Large intestine (tissue), 3 donors: Measurements from ENCODE around the gene ABHD14A. TPM values are rescaled to one million over a fixed set of nuclear protein-coding genes. Genes with fewer than 3 reads are reported as not detected.

Experiments used
- DNase-seq, 2 donors: peaks; one replicate each; pipeline versions ENCODE4 v3.0.0 to v3.0.0-alpha.2; 2013
- H3K27ac ChIP-seq: one replicate; pipeline ENCODE4 v1.5.1; 2013; ENCODE audit warnings: low read length
- H3K27me3 ChIP-seq: 2 replicates; pipeline ENCODE4 v1.6.1; 2013; ENCODE audit warnings: low read length; ENCODE audit not compliant: control insufficient read depth, insufficient read depth
- H3K36me3 ChIP-seq: 2 replicates; pipeline ENCODE4 v1.6.1; 2013; ENCODE audit warnings: low read length; ENCODE audit not compliant: control insufficient read depth, insufficient read depth
- H3K4me1 ChIP-seq: one replicate; pipeline ENCODE4 v1.6.1; 2013; ENCODE audit warnings: low read length; ENCODE audit not compliant: control insufficient read depth, insufficient read depth
- H3K4me3 ChIP-seq: one replicate; pipeline ENCODE4 v1.5.1; 2013; ENCODE audit warnings: low read length
- H3K9me3 ChIP-seq: one replicate; pipeline ENCODE4 v1.6.1; 2013; ENCODE audit warnings: mild to moderate bottlenecking, low read depth, low read length, moderate library complexity; ENCODE audit not compliant: control insufficient read depth
- WGBS: methylation state at CpG from one replicate; pipeline ENCODE4 v1.1.5; 2013; ENCODE audit warnings: low lambda C conversion rate; ENCODE audit not compliant: insufficient coverage; 5-methylcytosine and 5-hydroxymethylcytosine counted together
- polyA plus RNA-seq: library from polyadenylated mRNA; unstranded; fragments of 120-200 nt; gene quantifications from one replicate; pipeline ENCODE4 v1.2.1, GENCODE V29; 2013

The ABHD14A gene
- polyA plus RNA-seq, 1 donor: 14.1 TPM

DNA sequence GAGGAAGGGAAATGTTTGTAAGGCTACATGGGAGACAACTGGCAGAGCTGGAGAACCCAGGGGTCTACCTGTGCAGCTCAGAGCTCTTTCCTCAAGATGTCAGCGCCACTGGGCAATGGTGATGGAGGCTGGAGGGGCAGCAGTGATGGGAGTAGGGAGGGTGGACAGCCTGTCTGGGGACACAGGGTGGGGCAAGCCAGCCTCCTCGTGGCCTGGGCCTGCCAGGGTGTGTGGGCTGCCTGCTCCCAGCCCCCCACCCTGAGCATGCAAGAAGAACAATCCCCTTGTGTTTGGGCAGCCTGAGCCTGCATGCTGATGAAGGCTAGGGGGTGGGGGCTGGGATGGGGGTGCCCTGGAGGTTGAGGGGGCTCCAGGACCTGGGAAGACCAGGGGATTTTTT, 8.8 kb upstream of the ABHD14A start:
- H3K36me3 ChIP-seq: peaks cover under 1% of the 10 kb centered on the region
- no peak overlapping the region for H3K4me3 ChIP-seq
- no peak overlapping the region for H3K27ac ChIP-seq
- DNase-seq: no peak
- H3K27me3 ChIP-seq: no peaks in the 10 kb centered on the region
- H3K9me3 ChIP-seq: no peaks in the 10 kb centered on the region
- WGBS: no CpG with 5 or more reads among the region's 2 CpGs
- peaks cover 27% of the 10 kb centered on the region for H3K4me1 ChIP-seq

DNA sequence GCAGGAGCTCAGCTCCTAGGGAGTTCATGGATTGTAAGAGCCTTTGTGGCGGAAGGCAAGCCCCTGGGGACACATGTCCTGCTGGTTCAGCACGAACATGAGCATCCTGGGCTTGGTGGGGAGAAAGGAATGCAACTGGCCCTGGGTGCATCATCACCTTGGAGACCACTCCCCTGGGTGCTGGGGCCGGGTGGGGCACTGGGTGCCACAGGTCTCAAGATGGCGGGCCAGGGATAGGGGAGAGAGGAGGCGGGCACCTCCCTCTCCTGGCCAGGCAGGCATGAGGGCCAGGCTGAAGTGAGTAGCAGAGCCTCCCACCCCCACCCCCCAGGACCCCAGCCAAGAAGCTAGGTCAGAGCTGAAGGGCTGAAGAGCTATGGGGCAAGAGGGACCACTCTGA, 8.4 kb upstream of the ABHD14A start:
- no CpG with 5 or more reads among the region's 5 CpGs for WGBS
- Histone ChIP-seq H3K36me3 (peaks cover 3% of the 10 kb centered on the region), H3K27me3 (no peaks in the 10 kb centered on the region), H3K4me3 (peak overlapping the region; percentile 61), H3K27ac (peak overlapping the region; percentile 42), H3K4me1 (peaks cover 23% of the 10 kb centered on the region), H3K9me3 (no peaks in the 10 kb centered on the region)
- DNase-seq: no peak

DNA sequence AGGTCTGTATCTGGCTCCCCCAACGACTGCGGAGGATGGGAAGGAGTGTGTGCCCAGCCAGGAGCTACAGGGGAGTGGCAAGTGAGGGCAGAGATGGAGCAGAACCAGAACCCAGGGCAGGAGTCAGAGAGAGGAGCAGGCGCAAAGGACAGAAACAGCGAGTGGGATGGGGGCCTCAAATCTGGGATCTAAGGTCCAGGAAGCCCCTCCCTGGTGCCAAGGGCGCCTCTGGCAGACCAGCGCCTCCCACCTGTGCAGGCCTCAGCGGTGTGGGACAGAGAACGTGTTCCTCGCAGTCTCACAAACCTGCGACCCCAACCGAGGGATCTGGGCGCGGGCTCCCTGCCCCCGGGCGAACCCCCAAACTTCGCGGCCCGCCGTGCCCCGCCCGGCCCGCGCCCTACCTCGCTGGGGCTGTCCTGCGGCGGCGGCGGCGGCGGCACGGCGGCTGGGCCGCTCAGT, 7.9 kb upstream of the ABHD14A start:
- DNase-seq: peak in 1 of 2 donors; percentile 23
- H3K4me1 ChIP-seq: peaks cover 18% of the 10 kb centered on the region

DNA sequence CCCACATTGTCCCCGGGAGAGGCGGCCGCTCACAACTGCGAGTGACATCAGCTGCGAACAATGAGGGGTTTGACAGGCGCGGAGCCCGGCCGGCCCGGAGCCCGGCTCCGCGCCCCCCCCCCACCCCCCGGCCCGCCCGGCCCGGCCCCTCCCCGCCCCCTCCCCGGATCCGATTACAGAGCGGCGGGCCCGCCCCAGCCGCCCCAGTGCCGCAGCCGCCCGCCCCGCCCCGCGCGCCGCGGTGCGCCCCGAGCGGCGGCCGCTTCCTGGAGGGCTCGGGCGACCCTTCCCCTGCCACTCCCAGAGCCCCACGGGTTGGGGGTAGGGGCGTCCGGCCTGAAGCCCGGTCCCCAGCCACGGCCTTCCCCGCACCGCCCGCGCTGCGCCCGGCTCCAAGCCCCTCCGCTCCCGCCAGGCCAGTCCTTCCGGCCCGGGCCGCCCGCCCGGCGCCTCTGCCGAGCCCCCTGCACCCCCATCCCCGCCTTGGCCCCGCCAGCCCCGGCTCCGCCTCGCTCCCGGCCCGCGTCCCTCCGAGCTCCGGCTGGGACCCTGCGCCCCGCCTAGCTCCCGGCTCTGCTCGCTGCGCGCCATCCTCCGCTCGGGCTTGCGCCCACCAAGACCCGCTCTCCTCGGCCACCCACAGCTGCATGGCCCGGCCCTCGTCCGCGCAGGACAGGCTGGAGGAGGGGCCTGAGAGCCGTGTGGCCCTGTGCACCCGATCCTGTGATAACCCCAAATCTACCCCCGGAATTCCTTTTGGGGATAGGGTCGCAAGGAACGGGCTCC, 7.3 kb upstream of the ABHD14A start, which contains the start of gene PCBP4:
PCBP4 (minus strand) TSS at position 71 of the 786 bp plus-strand sequence. CDS start 6,214 bp downstream, outside the sequence.
- Histone ChIP-seq H3K9me3 (no peaks in the 10 kb centered on the region), H3K36me3 (peaks cover 3% of the 10 kb centered on the region), H3K27me3 (no peaks in the 10 kb centered on the region), H3K27ac (peak within 1 kb of the TSS; percentile 77), H3K4me3 (peak within 1 kb of the TSS; percentile 64), H3K4me1 (peaks cover 13% of the 10 kb centered on the region)
- WGBS: no CpG with 5 or more reads among the region's 90 CpGs
- peak in 1 of 2 donors; percentile 65 for DNase-seq

More for the DNA sequence above, 7.9 kb upstream of the ABHD14A start:
- WGBS: no CpG with 5 or more reads among the region's 33 CpGs
- Histone ChIP-seq H3K36me3 (peaks cover 3% of the 10 kb centered on the region), H3K27me3 (no peaks in the 10 kb centered on the region), H3K9me3 (no peaks in the 10 kb centered on the region), H3K27ac (peak overlapping the region; percentile 42), H3K4me3 (peak overlapping the region; percentile 61)

DNA sequence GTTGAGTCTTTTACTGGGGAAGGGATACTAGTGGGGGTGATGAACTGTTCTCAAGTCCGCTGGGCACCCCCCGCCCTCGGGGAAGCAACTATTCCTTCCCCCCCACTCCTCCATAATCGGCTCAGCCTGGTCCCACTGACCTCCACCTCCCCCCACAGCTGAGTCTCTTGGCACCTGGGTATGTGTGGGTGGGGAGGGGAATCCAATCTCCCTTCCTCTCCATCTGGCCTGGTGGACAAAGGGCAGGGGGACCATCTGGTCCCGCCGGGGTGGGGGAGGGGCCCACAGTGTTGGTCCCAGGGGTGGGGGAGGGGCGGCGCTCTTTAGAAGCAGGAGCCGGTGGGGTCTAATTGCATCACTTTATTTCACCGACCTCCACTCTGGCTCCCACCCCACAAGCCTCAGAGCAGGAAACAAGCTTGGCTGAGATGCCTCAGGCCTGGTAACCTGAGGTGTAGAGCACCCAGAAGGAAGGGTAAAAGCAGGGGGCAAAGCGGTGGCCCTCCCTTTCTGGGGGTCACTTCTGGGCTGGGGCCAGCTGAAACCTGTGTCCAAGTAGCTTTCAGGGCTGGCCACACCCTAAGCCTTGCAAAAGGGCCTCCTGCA, 6.6 kb upstream of the ABHD14A start:
- peak; percentile 24 to 52 for DNase-seq
- H3K4me1 ChIP-seq: peaks cover 11% of the 10 kb centered on the region

DNA sequence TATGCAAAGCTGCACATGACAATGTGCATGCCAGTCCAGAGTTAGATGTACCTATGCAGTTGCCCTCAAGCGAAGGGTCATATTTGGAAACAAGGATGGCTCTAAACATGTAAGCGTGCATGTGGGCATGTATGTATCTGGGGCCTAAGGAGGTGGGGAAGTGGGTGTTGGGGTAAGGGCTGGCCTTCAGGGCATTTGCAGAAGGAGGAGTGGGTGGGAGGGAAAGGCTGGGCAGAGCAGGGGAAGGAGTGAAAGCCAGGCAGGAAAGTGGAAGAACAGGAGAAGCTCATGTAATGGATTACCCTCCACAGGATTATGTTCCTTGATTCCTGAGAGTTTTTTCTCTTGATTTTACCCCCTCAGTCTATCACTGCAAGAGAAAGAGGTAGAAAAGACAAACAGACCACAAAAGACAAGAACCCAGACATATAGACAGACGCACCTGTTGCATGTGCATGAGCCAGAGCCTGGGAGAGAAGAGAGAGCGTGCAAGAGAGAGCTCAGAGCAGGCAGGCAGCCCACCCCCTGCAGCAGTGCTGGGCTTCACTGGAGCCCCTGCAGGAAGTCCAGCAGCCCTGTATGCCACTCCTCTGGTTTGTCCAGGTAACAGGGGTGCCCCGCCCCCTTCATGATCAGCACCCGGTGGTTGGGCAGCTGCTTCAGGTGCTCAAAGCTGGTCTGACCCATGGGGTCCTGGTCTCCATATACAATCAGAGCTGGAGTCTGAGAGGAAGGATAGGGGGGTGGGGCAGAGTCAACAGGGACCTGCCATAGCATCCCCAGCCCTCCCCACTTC, 5.8 kb upstream of the ABHD14A start:
- WGBS: no CpG with 5 or more reads among the region's 6 CpGs
- H3K9me3 ChIP-seq: no peaks in the 10 kb centered on the region
- H3K36me3 ChIP-seq: peaks cover 3% of the 10 kb centered on the region
- H3K4me3 ChIP-seq: no peak overlapping the region
- no peak overlapping the region for H3K27ac ChIP-seq
- no peak for DNase-seq
- H3K4me1 ChIP-seq: peaks cover 12% of the 10 kb centered on the region
- H3K27me3 ChIP-seq: no peaks in the 10 kb centered on the region

More for the DNA sequence above, 6.6 kb upstream of the ABHD14A start:
- no CpG with 5 or more reads among the region's 11 CpGs for WGBS
- peak overlapping the region; percentile 64 for H3K4me3 ChIP-seq
- H3K27ac ChIP-seq: peak overlapping the region; percentile 77
- peaks cover 3% of the 10 kb centered on the region for H3K36me3 ChIP-seq
- H3K27me3 ChIP-seq: no peaks in the 10 kb centered on the region
- no peaks in the 10 kb centered on the region for H3K9me3 ChIP-seq

DNA sequence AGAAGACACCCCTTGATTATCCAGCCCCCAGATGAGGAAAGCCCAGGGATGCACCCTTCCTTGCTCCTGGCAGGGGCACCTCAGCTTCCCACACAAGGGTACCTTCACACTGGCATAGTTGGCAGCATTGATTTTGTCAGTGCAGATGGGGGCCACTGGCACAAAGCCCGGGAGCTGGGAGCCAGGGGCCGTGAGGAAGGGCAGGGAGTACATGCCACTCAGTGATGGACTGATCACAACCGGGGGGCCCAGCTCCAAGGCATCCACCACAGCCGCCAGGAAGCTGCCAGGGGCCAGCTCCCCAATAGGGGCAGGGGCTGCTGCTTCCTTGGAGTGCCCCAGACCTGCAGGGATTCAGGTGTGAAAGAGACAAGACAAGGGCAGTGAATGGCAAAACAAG, 5.0 kb upstream of the ABHD14A start:
- no peak overlapping the region for H3K4me3 ChIP-seq
- H3K36me3 ChIP-seq: peaks cover 3% of the 10 kb centered on the region
- no peaks in the 10 kb centered on the region for H3K9me3 ChIP-seq
- no peak for DNase-seq
- no CpG with 5 or more reads among the region's 4 CpGs for WGBS
- H3K4me1 ChIP-seq: peaks cover 19% of the 10 kb centered on the region
- H3K27ac ChIP-seq: no peak overlapping the region
- no peaks in the 10 kb centered on the region for H3K27me3 ChIP-seq

DNA sequence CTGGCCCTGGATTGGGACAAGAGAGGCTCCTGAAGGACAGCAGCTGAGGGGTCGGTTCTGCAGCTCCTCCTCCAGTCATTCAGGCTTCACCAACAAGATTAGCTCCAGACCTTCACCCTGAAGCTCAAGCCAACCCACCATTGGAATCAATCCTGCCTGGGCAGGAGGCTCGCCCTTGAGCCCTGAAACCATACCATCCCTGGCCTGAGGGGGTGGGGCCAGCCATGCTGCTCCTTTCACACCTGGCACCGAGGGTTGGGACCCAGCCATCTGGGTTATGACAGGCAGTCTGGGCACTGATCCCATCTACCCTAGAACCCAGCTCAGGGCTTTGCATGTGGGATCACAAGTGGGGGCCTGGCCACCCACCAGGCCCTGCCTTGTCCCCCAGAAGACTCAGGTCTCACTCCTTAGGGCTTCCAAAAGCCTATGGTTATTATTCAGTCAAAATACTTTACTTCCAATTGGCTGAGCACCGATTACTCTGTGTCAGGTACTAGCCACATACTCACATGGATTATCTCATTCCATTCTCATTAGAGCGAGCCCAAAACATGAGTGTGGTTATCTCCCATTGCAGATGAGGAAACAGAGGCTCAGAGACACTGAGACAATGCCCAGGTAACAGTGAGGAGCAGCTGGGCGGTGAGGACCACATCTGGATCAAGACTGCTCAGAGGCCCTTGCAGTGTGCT, 4.1 kb upstream of the ABHD14A start:
- no CpG with 5 or more reads among the region's 6 CpGs for WGBS
- Histone ChIP-seq H3K4me3 (no peak overlapping the region), H3K27me3 (no peaks in the 10 kb centered on the region), H3K4me1 (peaks cover 23% of the 10 kb centered on the region), H3K36me3 (peaks cover 3% of the 10 kb centered on the region), H3K9me3 (no peaks in the 10 kb centered on the region), H3K27ac (no peak overlapping the region)
- no peak for DNase-seq

DNA sequence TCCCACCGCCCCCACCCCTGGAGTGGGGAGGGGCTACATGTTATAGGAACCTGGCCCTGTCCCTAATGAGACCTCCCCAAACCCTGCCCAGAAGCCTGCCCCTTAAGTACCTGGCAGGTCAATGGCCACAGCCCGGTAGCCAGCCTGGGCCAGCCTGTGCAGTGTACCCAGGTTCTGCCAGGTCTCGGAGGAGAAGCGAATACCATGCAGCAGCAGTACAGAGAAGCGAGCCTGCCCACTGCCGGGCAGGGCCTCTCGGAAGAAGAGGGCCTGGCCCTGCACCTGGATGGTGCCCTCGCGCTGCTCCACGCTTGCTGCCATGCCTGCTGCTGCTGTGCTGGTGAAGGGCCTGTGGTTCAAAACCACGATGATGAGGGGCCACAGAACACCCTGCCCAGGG, 3.5 kb upstream of the ABHD14A start:
- no peaks in the 10 kb centered on the region for H3K27me3 ChIP-seq
- peaks cover 3% of the 10 kb centered on the region for H3K36me3 ChIP-seq
- no CpG with 5 or more reads among the region's 11 CpGs for WGBS
- DNase-seq: no peak
- H3K4me1 ChIP-seq: peaks cover 24% of the 10 kb centered on the region
- no peaks in the 10 kb centered on the region for H3K9me3 ChIP-seq
- no peak overlapping the region for H3K27ac ChIP-seq
- H3K4me3 ChIP-seq: no peak overlapping the region
